ENCODE results near the gene DHRS12.

DNA sequence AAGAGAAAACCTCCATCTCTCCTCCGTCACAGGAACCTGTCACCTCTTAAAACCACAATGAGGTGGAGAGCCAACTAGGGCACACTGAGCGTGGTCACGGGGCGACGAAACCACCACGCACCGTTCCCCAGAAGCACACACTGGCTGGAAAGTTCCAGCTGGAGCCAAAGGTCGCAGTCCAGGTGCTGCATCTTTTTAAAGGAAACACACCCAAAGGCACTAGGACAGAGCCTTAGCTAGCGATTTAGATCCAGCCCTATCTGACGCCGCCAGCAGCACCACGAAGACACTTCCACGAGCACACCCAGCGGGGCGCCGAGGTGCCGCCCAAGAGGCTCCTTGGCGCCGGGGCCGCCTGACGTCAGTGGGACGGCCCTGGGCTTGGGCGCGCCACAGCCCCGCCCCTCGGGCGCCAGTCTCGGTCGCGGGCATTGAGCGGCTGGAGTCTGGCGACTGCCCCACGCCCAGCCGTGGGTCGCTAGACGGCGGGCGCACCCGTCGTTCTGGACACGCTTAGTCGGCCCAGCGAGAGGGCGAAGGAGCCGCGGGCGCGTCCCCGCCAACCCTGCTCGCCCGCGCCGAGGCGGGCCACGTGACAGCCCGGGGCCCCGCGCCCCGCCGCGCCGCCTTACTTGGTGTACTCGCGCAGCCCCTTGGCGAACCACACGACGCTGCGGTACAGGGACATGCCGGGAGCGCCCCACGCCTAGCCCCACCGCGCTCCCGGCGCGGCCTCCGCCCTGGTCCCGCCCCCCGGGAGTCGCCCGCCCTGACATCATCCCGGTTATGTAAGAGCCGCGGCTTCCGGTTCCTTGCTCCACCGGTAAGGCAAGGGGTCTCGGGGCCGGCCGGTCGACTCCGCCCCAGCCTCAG, at the start of gene DHRS12:
- TF ChIP-seq CTCF (IDR thresholded peaks at IDR 0.05; ENCODE audit: low read length) (peak; percentile 16; the same call in 1 of the 2 replicates), EZH2 (IDR thresholded peaks at IDR 0.05; ENCODE audit: borderline replicate concordance, low read length) (no peak)

Measured in OCI-LY1 (cell line).